K562 (cell line): Measurements from ENCODE around the gene GTF2H4. TPM values are rescaled to one million over a fixed set of nuclear protein-coding genes. Genes with fewer than 3 reads are reported as not detected.
A peak's percentile ranks its signal among the peaks of the same experiment; 100 is the strongest.

Source experiments
- LEF1 ChIP-seq: fragments of 450-650 bp; IDR thresholded peaks from 2 replicates; pipeline ENCODE4 v1.6.1; 2016; ENCODE audit warnings: mild to moderate bottlenecking
- SIX5 ChIP-seq, 2 experiments: IDR thresholded peaks; 2 replicates each; pipeline ENCODE4 v1.6.1; 2011; ENCODE audit warnings: low read length in 2 of 2, borderline replicate concordance in 1 of 2, low read depth in 1 of 2, mild to moderate bottlenecking in 1 of 2, moderate library complexity in 1 of 2; ENCODE audit not compliant: insufficient read depth in 1 of 2
- ZNF184 ChIP-seq: sonication (generic); formaldehyde crosslinking; IDR thresholded peaks from 2 replicates; pipeline ENCODE4 v1.5.0; 2020; ENCODE audit warnings: missing genetic modification reagents
- ZNF830 ChIP-seq: fragments of 250-450 bp; sonication (Bioruptor Pico); IDR thresholded peaks from 2 replicates; pipeline ENCODE4 v1.5.0; 2021; ENCODE audit warnings: mild to moderate bottlenecking
- polyA plus RNA-seq, 8 experiments: library from polyadenylated mRNA; depleted of rRNA in 4 of 8; stranded (reverse) in 5 of 8; unstranded in 3 of 8; fragments of >200 nt; fragmentation: Nextera tagmentation in 2 of 8; fragmentation: Illumina TruSeq in 1 of 8; extraction: Ambion mirVana in 2 of 8; extraction: Trizol in 1 of 8; gene quantifications; 2 replicates each; pipeline versions ENCODE4 v1.2.1 to v1.2.3, GENCODE V29; 2011 to 2014; ENCODE audit warnings: inconsistent platforms in 1 of 8, missing spikeins in 1 of 8
- total RNA-seq, 7 experiments: library from RNA; depleted of rRNA in 6 of 7; stranded (reverse); fragments of >200 nt in 6 of 7; fragmentation: Illumina TruSeq in 2 of 7; extraction: Trizol in 2 of 7; gene quantifications; 2 replicates each; pipeline versions ENCODE4 v1.2.1 to v1.2.3, GENCODE V29; 2011 to 2021; ENCODE audit warnings: low replicate concordance in 1 of 7
- TF ChIP-seq, protein P1 (sequence below): fragments of 450-650 bp; IDR thresholded peaks from 2 replicates; pipeline ENCODE4 v1.6.1; 2017; ENCODE audit warnings: antibody characterized with exemption, mild to moderate bottlenecking
- TF ChIP-seq, protein P2 (sequence below): fragments of 450-650 bp; IDR thresholded peaks from 2 replicates; pipeline ENCODE4 v1.6.1; 2016; ENCODE audit warnings: mild to moderate bottlenecking
- TF ChIP-seq, protein P3 (sequence below): fragments of 200-600 bp; sonication (generic); IDR thresholded peaks from one replicate; pipeline ENCODE4 v1.6.1; 2012; ENCODE audit warnings: mild to moderate bottlenecking, low read depth, low read length, inconsistent platforms

Gene GTF2H4
- total and polyA plus RNA-seq, 9 of the 15 experiments (the other 6 are each of a cell fraction or from before 2014, with no cell fraction given), result 3.6 to 86.1 (median 39.6) TPM

DNA sequence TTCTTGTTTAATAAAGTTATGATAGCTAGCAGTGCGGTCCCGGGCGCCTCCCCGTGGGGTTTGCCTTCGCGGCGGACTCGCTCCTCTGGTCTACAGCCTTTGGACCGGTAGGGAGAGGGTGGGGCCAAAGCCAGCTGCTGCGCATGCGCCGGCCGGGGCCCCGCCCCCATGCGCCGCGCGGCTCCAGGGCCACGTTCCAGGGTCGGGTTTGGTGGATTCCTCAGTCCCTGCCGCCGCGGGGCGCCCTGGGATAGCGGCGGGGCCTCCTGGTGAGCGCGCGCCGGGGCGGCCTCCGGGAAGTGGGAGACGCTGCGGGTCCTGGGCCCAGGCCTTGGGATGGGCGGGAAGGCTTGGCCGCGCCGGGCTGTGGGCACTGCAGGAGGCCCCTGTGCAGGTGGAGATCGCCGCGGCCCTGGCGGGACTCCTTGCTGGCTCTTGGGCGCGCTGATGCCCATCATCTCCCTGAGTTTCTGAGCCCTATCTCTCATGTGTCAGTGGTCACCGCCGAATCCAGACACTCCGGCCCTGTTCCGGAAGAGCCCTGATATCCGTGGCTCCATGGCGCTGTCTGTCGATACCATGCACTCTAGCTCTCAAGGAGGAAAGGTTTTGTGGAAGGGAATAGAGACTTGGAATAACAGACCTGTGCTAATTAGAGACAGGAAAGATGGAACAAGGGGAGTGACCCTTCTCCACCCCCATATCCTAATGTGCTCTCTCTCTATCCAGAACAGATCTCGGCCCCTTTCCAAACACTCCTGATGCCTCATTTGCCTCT is 6.3 kb downstream of the GTF2H4 start, which contains the start of gene VARS2 (continued):
- TF ChIP-seq, protein P1, sequence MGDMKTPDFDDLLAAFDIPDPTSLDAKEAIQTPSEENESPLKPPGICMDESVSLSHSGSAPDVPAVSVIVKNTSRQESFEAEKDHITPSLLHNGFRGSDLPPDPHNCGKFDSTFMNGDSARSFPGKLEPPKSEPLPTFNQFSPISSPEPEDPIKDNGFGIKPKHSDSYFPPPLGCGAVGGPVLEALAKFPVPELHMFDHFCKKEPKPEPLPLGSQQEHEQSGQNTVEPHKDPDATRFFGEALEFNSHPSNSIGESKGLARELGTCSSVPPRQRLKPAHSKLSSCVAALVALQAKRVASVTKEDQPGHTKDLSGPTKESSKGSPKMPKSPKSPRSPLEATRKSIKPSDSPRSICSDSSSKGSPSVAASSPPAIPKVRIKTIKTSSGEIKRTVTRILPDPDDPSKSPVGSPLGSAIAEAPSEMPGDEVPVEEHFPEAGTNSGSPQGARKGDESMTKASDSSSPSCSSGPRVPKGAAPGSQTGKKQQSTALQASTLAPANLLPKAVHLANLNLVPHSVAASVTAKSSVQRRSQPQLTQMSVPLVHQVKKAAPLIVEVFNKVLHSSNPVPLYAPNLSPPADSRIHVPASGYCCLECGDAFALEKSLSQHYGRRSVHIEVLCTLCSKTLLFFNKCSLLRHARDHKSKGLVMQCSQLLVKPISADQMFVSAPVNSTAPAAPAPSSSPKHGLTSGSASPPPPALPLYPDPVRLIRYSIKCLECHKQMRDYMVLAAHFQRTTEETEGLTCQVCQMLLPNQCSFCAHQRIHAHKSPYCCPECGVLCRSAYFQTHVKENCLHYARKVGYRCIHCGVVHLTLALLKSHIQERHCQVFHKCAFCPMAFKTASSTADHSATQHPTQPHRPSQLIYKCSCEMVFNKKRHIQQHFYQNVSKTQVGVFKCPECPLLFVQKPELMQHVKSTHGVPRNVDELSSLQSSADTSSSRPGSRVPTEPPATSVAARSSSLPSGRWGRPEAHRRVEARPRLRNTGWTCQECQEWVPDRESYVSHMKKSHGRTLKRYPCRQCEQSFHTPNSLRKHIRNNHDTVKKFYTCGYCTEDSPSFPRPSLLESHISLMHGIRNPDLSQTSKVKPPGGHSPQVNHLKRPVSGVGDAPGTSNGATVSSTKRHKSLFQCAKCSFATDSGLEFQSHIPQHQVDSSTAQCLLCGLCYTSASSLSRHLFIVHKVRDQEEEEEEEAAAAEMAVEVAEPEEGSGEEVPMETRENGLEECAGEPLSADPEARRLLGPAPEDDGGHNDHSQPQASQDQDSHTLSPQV, result peak; percentile 92
- no peak for TF ChIP-seq SIX5 (IDR thresholded peaks at IDR 0.05; ENCODE audit: borderline replicate concordance in 1 of 2, insufficient read depth in 1 of 2, low read depth in 1 of 2, low read length in 2 of 2)
- TF ChIP-seq, protein P2, sequence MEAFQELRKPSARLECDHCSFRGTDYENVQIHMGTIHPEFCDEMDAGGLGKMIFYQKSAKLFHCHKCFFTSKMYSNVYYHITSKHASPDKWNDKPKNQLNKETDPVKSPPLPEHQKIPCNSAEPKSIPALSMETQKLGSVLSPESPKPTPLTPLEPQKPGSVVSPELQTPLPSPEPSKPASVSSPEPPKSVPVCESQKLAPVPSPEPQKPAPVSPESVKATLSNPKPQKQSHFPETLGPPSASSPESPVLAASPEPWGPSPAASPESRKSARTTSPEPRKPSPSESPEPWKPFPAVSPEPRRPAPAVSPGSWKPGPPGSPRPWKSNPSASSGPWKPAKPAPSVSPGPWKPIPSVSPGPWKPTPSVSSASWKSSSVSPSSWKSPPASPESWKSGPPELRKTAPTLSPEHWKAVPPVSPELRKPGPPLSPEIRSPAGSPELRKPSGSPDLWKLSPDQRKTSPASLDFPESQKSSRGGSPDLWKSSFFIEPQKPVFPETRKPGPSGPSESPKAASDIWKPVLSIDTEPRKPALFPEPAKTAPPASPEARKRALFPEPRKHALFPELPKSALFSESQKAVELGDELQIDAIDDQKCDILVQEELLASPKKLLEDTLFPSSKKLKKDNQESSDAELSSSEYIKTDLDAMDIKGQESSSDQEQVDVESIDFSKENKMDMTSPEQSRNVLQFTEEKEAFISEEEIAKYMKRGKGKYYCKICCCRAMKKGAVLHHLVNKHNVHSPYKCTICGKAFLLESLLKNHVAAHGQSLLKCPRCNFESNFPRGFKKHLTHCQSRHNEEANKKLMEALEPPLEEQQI, result no peak
- no peak for TF ChIP-seq ZNF184 (CRISPR knock-in tag)
- peak; percentile 88 for TF ChIP-seq ZNF830 (CRISPR knock-in tag)
- TF ChIP-seq, protein P3, sequence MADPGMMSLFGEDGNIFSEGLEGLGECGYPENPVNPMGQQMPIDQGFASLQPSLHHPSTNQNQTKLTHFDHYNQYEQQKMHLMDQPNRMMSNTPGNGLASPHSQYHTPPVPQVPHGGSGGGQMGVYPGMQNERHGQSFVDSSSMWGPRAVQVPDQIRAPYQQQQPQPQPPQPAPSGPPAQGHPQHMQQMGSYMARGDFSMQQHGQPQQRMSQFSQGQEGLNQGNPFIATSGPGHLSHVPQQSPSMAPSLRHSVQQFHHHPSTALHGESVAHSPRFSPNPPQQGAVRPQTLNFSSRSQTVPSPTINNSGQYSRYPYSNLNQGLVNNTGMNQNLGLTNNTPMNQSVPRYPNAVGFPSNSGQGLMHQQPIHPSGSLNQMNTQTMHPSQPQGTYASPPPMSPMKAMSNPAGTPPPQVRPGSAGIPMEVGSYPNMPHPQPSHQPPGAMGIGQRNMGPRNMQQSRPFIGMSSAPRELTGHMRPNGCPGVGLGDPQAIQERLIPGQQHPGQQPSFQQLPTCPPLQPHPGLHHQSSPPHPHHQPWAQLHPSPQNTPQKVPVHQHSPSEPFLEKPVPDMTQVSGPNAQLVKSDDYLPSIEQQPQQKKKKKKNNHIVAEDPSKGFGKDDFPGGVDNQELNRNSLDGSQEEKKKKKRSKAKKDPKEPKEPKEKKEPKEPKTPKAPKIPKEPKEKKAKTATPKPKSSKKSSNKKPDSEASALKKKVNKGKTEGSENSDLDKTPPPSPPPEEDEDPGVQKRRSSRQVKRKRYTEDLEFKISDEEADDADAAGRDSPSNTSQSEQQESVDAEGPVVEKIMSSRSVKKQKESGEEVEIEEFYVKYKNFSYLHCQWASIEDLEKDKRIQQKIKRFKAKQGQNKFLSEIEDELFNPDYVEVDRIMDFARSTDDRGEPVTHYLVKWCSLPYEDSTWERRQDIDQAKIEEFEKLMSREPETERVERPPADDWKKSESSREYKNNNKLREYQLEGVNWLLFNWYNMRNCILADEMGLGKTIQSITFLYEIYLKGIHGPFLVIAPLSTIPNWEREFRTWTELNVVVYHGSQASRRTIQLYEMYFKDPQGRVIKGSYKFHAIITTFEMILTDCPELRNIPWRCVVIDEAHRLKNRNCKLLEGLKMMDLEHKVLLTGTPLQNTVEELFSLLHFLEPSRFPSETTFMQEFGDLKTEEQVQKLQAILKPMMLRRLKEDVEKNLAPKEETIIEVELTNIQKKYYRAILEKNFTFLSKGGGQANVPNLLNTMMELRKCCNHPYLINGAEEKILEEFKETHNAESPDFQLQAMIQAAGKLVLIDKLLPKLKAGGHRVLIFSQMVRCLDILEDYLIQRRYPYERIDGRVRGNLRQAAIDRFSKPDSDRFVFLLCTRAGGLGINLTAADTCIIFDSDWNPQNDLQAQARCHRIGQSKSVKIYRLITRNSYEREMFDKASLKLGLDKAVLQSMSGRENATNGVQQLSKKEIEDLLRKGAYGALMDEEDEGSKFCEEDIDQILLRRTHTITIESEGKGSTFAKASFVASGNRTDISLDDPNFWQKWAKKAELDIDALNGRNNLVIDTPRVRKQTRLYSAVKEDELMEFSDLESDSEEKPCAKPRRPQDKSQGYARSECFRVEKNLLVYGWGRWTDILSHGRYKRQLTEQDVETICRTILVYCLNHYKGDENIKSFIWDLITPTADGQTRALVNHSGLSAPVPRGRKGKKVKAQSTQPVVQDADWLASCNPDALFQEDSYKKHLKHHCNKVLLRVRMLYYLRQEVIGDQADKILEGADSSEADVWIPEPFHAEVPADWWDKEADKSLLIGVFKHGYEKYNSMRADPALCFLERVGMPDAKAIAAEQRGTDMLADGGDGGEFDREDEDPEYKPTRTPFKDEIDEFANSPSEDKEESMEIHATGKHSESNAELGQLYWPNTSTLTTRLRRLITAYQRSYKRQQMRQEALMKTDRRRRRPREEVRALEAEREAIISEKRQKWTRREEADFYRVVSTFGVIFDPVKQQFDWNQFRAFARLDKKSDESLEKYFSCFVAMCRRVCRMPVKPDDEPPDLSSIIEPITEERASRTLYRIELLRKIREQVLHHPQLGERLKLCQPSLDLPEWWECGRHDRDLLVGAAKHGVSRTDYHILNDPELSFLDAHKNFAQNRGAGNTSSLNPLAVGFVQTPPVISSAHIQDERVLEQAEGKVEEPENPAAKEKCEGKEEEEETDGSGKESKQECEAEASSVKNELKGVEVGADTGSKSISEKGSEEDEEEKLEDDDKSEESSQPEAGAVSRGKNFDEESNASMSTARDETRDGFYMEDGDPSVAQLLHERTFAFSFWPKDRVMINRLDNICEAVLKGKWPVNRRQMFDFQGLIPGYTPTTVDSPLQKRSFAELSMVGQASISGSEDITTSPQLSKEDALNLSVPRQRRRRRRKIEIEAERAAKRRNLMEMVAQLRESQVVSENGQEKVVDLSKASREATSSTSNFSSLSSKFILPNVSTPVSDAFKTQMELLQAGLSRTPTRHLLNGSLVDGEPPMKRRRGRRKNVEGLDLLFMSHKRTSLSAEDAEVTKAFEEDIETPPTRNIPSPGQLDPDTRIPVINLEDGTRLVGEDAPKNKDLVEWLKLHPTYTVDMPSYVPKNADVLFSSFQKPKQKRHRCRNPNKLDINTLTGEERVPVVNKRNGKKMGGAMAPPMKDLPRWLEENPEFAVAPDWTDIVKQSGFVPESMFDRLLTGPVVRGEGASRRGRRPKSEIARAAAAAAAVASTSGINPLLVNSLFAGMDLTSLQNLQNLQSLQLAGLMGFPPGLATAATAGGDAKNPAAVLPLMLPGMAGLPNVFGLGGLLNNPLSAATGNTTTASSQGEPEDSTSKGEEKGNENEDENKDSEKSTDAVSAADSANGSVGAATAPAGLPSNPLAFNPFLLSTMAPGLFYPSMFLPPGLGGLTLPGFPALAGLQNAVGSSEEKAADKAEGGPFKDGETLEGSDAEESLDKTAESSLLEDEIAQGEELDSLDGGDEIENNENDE, result no peak
- no peak for TF ChIP-seq LEF1
